OCI-LY3 (cell line): ENCODE results near the gene ZNF506.

Source experiments
- H2AFZ ChIP-seq: fragments of 200-600, 300-600 bp; shearing (Covaris generic); 2 replicates; pipeline ENCODE4 v1.6.0; 2014; ENCODE audit warnings: antibody characterized with exemption, low read depth, low read length
- H3K27ac ChIP-seq: fragments of 200-600, 300-600 bp; sonication (generic); 2 replicates; pipeline ENCODE4 v1.5.1; 2014; ENCODE audit warnings: mild to moderate bottlenecking, low read length, moderate library complexity, mixed read lengths
- H3K27me3 ChIP-seq: fragments of 200-600, 300-600 bp; sonication (generic); 2 replicates; pipeline ENCODE4 v1.6.1; 2014; ENCODE audit warnings: low read depth, low read length, mixed read lengths
- H3K36me3 ChIP-seq: fragments of 200-600, 300-600 bp; sonication (generic); replicated peaks from 2 replicates; pipeline ENCODE3; 2014; ENCODE audit warnings: low read depth, low read length, mixed read lengths
- H3K4me1 ChIP-seq: fragments of 300-600, 200-600 bp; sonication (generic); 2 replicates; pipeline ENCODE4 v1.6.1; 2014; ENCODE audit warnings: low read length, mixed read lengths
- H3K4me2 ChIP-seq: fragments of 200-600, 300-600 bp; sonication (generic); 2 replicates; pipeline ENCODE4 v1.6.1; 2014; ENCODE audit warnings: low read length, mixed read lengths
- H3K4me3 ChIP-seq: fragments of 300-600, 200-600 bp; sonication (generic); 2 replicates; pipeline ENCODE4 v1.5.1; 2014; ENCODE audit warnings: antibody characterized with exemption, mild to moderate bottlenecking, low read length, moderate library complexity
- H3K79me2 ChIP-seq: fragments of 300-600, 200-600 bp; shearing (Covaris generic); 2 replicates; pipeline ENCODE4 v1.6.1; 2014; ENCODE audit warnings: mild to moderate bottlenecking, low read length, mixed read lengths
- H3K9ac ChIP-seq: fragments of 300-600, 200-600 bp; shearing (Covaris generic); 2 replicates; pipeline ENCODE4 v1.6.0; 2014; ENCODE audit warnings: mild to moderate bottlenecking, low read length, moderate library complexity
- H3K9me3 ChIP-seq: fragments of 200-600, 300-600 bp; shearing (Covaris generic); 2 replicates; pipeline ENCODE4 v1.6.1; 2014; ENCODE audit warnings: low read length, mixed read lengths; ENCODE audit not compliant: insufficient read depth
- H4K20me1 ChIP-seq: fragments of 200-600, 300-600 bp; sonication (generic); 2 replicates; pipeline ENCODE4 v1.6.1; 2016; ENCODE audit warnings: low read length, mixed read lengths; ENCODE audit not compliant: insufficient read depth
- CTCF ChIP-seq: fragments of 200-600, 300-600 bp; sonication (generic); IDR thresholded peaks from 2 replicates; pipeline ENCODE4 v1.5.1; 2014; ENCODE audit warnings: antibody characterized with exemption, low read length, low read depth
- EZH2phosphoT487 ChIP-seq: fragments of 200-600 bp; shearing (Covaris generic); IDR thresholded peaks from 2 replicates; pipeline ENCODE4 v1.6.1; 2018; ENCODE audit warnings: antibody characterized with exemption, mixed run types, low read depth

Gene ZNF506

GRCh38 chr19:19749117-19749907 is 72.2 kb downstream of the ZNF506 start:
- Histone ChIP-seq H3K4me1 (no peaks in the 10 kb centered on the region), H3K27me3 (no peaks in the 10 kb centered on the region), H3K9ac (no peak overlapping the region), H3K36me3 (no peaks in the 10 kb centered on the region), H4K20me1 (no peaks in the 10 kb centered on the region), H3K27ac (no peak overlapping the region), H3K4me3 (no peak overlapping the region), H3K9me3 (no peaks in the 10 kb centered on the region), H2AFZ (no peak overlapping the region), H3K79me2 (no peaks in the 10 kb centered on the region), H3K4me2 (no peak overlapping the region)
- TF ChIP-seq EZH2phosphoT487 (no peak), CTCF (no peak)

- Histone ChIP-seq H3K27me3 (no peaks in the 10 kb centered on the region), H2AFZ (no peak overlapping the region), H3K4me3 (no peak overlapping the region), H3K9me3 (no peaks in the 10 kb centered on the region), H3K4me2 (no peak overlapping the region), H3K9ac (no peak overlapping the region), H3K36me3 (no peaks in the 10 kb centered on the region), H4K20me1 (no peaks in the 10 kb centered on the region), H3K27ac (no peak overlapping the region), H3K79me2 (no peaks in the 10 kb centered on the region), H3K4me1 (no peaks in the 10 kb centered on the region)
- TF ChIP-seq CTCF (no peak), EZH2phosphoT487 (no peak)
Observed at GRCh38 chr19:19748249-19748938, 73.2 kb downstream of the ZNF506 start.

- no peaks in the 10 kb centered on the region for H4K20me1 ChIP-seq
- H3K36me3 ChIP-seq: no peaks in the 10 kb centered on the region
- H3K27ac ChIP-seq: no peak overlapping the region
- H3K9me3 ChIP-seq: no peaks in the 10 kb centered on the region
- no peak overlapping the region for H2AFZ ChIP-seq
- H3K4me3 ChIP-seq: no peak overlapping the region
- H3K27me3 ChIP-seq: no peaks in the 10 kb centered on the region
- H3K4me2 ChIP-seq: no peak overlapping the region
- no peaks in the 10 kb centered on the region for H3K79me2 ChIP-seq
- no peaks in the 10 kb centered on the region for H3K4me1 ChIP-seq
- TF ChIP-seq CTCF (no peak), EZH2phosphoT487 (no peak)
- H3K9ac ChIP-seq: no peak overlapping the region
Observed at GRCh38 chr19:19747357-19748220, 74.0 kb downstream of the ZNF506 start.
